SK-N-SH treated with all-trans-retinoic acid at 6 μM for 48 hours (cell line): ENCODE measurements around the gene SLC12A8.

Source experiments
- BACH2 ChIP-seq: fragments of 250-450 bp; sonication (Bioruptor Pico); IDR thresholded peaks from 2 replicates; pipeline ENCODE4 v1.9.0; 2021; ENCODE audit warnings: mild to moderate bottlenecking, borderline replicate concordance
- ESRRG ChIP-seq: fragments of 250-450 bp; sonication (Bioruptor Pico); IDR thresholded peaks from 2 replicates; pipeline ENCODE4 v1.6.1; 2021; ENCODE audit warnings: mild to moderate bottlenecking
- GLIS3 ChIP-seq: fragments of 250-450 bp; sonication (Bioruptor Pico); IDR thresholded peaks from 2 replicates; pipeline ENCODE4 v1.5.0; 2020; ENCODE audit warnings: mild to moderate bottlenecking, moderate library complexity
- ISL1 ChIP-seq: fragments of 250-450 bp; sonication (Bioruptor Pico); IDR thresholded peaks from 2 replicates; pipeline ENCODE4 v2.1.2; 2022; ENCODE audit warnings: mild to moderate bottlenecking, moderate library complexity
- RARB ChIP-seq: fragments of 250-450 bp; sonication (Bioruptor Pico); IDR thresholded peaks from 2 replicates; pipeline ENCODE4 v1.8.0; 2021; ENCODE audit warnings: mild to moderate bottlenecking, moderate library complexity
- SNAI2 ChIP-seq: fragments of 250-450 bp; sonication (Bioruptor Pico); IDR thresholded peaks from 2 replicates; pipeline ENCODE4 v1.5.0; 2020; ENCODE audit warnings: mild to moderate bottlenecking, moderate library complexity
- TOX ChIP-seq: fragments of 250-450 bp; sonication (Bioruptor Pico); IDR thresholded peaks from 2 replicates; pipeline ENCODE4 v1.8.0; 2021; ENCODE audit warnings: mild to moderate bottlenecking, moderate library complexity, borderline replicate concordance
- ZFP3 ChIP-seq: fragments of 250-450 bp; sonication (Bioruptor Pico); IDR thresholded peaks from 2 replicates; pipeline ENCODE4 v1.5.0; 2020; ENCODE audit warnings: mild to moderate bottlenecking, moderate library complexity
- ZFP30 ChIP-seq: fragments of 450-650 bp; formaldehyde crosslinking; IDR thresholded peaks from 2 replicates; pipeline ENCODE4 v1.5.0; 2022; ENCODE audit warnings: mild to moderate bottlenecking, moderate library complexity
- ZNF565 ChIP-seq: fragments of 450-650 bp; formaldehyde crosslinking; conservative IDR thresholded peaks from 2 replicates; pipeline ENCODE4 v1.5.0; 2020; ENCODE audit warnings: low read depth, mild to moderate bottlenecking, moderate library complexity
- ZNF70 ChIP-seq: fragments of 450-650 bp; formaldehyde crosslinking; IDR thresholded peaks from 2 replicates; pipeline ENCODE4 v1.5.0; 2020; ENCODE audit warnings: mild to moderate bottlenecking, moderate library complexity
- TF ChIP-seq, protein P1 (sequence below): fragments of 250-450 bp; sonication (Bioruptor Pico); IDR thresholded peaks from 2 replicates; pipeline ENCODE4 v1.8.0; 2021; ENCODE audit warnings: low read depth, mild to moderate bottlenecking, moderate library complexity, borderline replicate concordance
- TF ChIP-seq, protein P2 (sequence below): fragments of 250-450 bp; sonication (Bioruptor Pico); IDR thresholded peaks from 2 replicates; pipeline ENCODE4 v1.5.1; 2020; ENCODE audit warnings: low read depth, mild to moderate bottlenecking, moderate library complexity
- TF ChIP-seq, protein P3 (sequence below): fragments of 250-450 bp; sonication (Bioruptor Pico); IDR thresholded peaks from 2 replicates; pipeline ENCODE4 v1.8.0; 2020; ENCODE audit warnings: mild to moderate bottlenecking, moderate library complexity, borderline replicate concordance

DNA sequence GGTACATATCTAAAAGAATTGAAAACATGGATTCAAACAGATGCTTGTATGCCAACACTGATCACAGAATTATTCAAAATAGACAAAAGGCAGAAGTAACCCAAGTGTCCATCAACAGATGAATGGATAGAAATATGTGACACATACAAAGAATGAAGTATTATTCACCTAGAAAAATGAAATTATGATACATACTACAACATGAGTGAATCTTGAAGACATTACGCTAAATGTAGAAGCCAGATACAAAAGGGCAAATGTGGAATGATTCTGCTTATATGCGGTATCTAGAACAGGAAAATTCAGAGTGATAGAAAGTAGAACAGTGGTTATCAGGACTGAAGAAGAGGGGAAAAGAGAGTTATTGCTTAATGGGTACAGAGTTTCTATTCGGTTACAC, 26.2 kb upstream of the SLC12A8 start:
- TF ChIP-seq SNAI2 (CRISPR knock-in tag) = no peak
- TF ChIP-seq, protein P1, sequence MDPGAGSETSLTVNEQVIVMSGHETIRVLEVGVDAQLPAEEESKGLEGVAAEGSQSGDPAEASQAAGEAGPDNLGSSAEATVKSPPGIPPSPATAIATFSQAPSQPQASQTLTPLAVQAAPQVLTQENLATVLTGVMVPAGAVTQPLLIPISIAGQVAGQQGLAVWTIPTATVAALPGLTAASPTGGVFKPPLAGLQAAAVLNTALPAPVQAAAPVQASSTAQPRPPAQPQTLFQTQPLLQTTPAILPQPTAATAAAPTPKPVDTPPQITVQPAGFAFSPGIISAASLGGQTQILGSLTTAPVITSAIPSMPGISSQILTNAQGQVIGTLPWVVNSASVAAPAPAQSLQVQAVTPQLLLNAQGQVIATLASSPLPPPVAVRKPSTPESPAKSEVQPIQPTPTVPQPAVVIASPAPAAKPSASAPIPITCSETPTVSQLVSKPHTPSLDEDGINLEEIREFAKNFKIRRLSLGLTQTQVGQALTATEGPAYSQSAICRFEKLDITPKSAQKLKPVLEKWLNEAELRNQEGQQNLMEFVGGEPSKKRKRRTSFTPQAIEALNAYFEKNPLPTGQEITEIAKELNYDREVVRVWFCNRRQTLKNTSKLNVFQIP (CRISPR knock-in tag) = no peak
- no peak for TF ChIP-seq ZFP30 (CRISPR knock-in tag)
- TF ChIP-seq TOX (CRISPR knock-in tag) = no peak
- no peak for TF ChIP-seq GLIS3 (CRISPR knock-in tag)
- TF ChIP-seq, protein P2, sequence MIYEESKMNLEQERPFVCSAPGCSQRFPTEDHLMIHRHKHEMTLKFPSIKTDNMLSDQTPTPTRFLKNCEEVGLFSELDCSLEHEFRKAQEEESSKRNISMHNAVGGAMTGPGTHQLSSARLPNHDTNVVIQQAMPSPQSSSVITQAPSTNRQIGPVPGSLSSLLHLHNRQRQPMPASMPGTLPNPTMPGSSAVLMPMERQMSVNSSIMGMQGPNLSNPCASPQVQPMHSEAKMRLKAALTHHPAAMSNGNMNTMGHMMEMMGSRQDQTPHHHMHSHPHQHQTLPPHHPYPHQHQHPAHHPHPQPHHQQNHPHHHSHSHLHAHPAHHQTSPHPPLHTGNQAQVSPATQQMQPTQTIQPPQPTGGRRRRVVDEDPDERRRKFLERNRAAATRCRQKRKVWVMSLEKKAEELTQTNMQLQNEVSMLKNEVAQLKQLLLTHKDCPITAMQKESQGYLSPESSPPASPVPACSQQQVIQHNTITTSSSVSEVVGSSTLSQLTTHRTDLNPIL (CRISPR knock-in tag) = no peak
- TF ChIP-seq, protein P3, sequence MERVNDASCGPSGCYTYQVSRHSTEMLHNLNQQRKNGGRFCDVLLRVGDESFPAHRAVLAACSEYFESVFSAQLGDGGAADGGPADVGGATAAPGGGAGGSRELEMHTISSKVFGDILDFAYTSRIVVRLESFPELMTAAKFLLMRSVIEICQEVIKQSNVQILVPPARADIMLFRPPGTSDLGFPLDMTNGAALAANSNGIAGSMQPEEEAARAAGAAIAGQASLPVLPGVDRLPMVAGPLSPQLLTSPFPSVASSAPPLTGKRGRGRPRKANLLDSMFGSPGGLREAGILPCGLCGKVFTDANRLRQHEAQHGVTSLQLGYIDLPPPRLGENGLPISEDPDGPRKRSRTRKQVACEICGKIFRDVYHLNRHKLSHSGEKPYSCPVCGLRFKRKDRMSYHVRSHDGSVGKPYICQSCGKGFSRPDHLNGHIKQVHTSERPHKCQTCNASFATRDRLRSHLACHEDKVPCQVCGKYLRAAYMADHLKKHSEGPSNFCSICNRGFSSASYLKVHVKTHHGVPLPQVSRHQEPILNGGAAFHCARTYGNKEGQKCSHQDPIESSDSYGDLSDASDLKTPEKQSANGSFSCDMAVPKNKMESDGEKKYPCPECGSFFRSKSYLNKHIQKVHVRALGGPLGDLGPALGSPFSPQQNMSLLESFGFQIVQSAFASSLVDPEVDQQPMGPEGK (CRISPR knock-in tag) = no peak
- TF ChIP-seq ISL1 (CRISPR knock-in tag) = no peak
- TF ChIP-seq RARB (CRISPR knock-in tag) = no peak
- TF ChIP-seq ZFP3 (CRISPR knock-in tag) = no peak
- no peak for TF ChIP-seq ZNF565 (CRISPR knock-in tag)
- no peak for TF ChIP-seq ESRRG (CRISPR knock-in tag)
- TF ChIP-seq BACH2 (CRISPR knock-in tag) = no peak
- no peak for TF ChIP-seq ZNF70
